Measurements from ENCODE around the gene PHETA1.
"Not testable (repeated sequence)": the region's sequence is repeated elsewhere in the genome, so short reads cannot be mapped to it uniquely, and the experiment has no call there.

The PHETA1 gene

GRCh38 chr12:111349101-111349747, 19.7 kb downstream of the PHETA1 start:
- no peak for DNase-seq (ENCODE audit: low read depth)

DNA sequence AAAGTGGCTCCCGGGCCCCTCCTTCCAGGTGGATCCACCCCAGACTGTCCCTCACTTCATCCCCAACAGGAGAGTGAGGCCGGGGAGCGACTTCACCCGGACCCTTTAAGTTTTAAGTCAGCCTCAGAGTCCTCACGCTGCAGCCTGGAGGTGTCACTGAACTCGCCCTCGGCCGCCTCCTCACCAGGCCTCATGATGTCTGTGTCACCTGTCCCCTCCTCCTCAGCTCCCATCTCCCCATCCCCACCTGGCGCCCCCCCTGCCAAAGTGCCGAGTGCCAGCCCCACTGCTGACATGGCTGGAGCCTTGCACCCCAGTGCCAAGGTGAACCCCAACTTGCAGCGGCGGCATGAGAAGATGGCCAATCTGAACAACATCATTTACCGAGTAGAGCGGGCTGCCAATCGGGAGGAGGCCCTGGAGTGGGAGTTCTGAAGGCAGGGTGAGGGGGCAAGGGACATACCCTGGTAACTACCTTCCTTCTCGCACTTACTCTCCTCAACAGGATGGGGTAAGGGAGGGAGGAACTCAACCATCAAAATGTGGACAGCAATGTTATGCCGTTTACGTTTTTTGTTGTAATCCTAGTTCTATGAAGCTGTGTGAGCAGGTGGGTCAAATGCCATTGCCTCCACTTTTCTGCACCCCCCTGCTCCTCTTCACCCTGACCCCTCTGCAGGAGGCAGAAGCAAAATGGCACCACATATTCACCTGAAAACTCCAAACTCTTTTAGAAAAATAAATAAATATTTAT, 20.8 kb downstream of the PHETA1 start:
- DNase-seq (ENCODE audit: low read depth): no peak

GRCh38 chr12:111344254-111344875, 24.5 kb downstream of the PHETA1 start:
- no peak for DNase-seq (ENCODE audit: low read depth)

GRCh38 chr12:111343181-111343580, 25.7 kb downstream of the PHETA1 start:
- no peak for DNase-seq (ENCODE audit: low read depth)

- DNase-seq (ENCODE audit: low read depth): no peak
Observed at GRCh38 chr12:111342376-111342775, 26.5 kb downstream of the PHETA1 start.

- DNase-seq (ENCODE audit: low read depth): no peak
Observed at GRCh38 chr12:111341426-111342065, 27.3 kb downstream of the PHETA1 start.

DNA sequence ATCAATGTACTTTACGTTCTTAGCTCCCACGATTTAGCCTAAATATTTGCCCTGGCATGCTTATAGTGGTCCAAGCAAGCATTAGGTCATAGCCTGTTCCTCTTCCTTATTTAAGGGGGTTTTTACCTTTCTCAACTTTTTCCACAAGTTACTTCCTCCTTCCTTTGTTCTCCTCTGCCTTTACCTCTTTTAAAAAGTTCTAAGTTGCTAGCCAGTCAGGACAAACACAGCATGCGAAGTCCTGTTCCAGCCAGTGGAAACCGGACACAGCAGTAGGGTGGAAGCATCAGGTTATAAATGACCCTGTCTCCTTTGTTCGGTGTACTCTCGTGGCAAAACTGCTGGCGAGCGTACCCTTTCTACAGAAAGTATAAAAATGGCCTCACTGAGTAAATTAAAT, 28.2 kb downstream of the PHETA1 start:
- DNase-seq (ENCODE audit: low read depth): not testable (repeated sequence)

- DNase-seq (ENCODE audit: low read depth): no peak
Observed at GRCh38 chr12:111340231-111340630, 28.7 kb downstream of the PHETA1 start.

DNA sequence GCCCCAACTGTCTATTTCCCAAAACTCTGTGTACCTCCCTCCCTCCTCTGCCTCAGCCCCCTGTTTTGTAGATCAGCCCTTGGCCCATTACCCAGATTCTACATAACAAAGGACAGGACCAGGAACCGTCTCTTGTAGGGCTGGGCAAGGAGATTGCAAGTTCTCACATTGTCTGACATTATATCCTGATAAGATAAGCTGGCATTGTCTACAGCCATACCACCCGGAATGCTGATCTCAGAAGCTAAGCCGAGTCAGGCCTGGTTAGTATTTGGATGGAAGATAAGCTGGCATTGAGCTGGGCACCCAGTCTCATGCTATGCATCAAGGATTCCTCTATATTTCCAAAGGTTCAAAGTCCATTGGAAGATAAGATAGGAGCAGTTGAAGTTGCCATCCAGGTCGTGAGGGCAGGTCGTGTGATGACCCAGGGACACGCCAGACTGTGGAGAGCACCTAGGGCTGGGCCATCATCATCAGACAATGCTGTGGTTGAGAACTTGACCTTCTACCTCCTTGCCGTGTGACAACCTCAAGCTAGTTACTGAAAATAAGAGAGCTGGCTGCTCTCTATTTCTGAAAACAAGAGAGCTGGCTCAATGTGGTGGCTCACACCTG, 29.5 kb downstream of the PHETA1 start:
- DNase-seq (ENCODE audit: low read depth): no peak

DNA sequence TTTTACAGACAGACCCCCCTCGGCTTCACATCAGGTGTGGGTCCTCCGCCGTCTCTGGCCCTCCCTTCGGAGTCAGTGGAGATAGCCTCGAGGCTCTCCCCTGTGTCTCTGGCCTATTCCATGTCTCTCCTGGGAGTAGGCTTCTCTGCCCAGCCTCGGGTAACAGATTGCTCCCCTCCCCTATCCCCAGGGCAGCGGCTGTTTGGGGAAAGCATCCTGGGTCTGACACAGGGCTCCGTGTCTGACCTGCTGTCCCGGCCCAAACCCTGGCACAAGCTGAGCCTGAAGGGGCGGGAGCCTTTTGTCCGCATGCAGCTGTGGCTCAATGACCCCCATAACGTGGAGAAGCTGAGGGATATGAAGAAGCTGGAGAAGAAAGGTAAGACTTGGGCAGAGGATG, 30.8 kb downstream of the PHETA1 start:
- no peak for DNase-seq (ENCODE audit: low read depth)

- DNase-seq (ENCODE audit: low read depth): no peak
Observed at GRCh38 chr12:111337371-111337770, 31.5 kb downstream of the PHETA1 start.

GRCh38 chr12:111336411-111336810, 32.5 kb downstream of the PHETA1 start:
- DNase-seq (ENCODE audit: low read depth): not testable (repeated sequence)

GRCh38 chr12:111335811-111336210, 33.1 kb downstream of the PHETA1 start:
- no peak for DNase-seq (ENCODE audit: low read depth)

DNA sequence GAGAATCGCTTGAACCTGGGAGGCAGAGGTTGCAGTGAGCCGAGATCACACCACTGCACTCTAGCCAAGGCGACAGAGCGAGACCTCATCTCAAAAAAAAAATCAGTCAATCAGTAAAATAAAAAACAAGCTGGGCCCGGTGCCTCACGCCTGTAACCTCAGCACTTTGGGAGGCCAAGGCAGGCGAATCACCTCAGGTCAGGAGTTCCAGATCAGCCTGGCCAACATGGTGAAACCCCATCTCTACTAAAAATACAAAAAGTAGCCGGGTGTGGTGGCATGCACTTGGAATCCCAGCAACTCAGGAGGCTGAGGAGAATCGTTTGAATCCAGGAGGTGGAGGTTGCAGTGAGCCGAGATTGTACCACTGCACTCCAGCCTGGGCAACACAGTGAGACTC, 33.6 kb downstream of the PHETA1 start:
- DNase-seq (ENCODE audit: low read depth): not testable (repeated sequence)

DNA sequence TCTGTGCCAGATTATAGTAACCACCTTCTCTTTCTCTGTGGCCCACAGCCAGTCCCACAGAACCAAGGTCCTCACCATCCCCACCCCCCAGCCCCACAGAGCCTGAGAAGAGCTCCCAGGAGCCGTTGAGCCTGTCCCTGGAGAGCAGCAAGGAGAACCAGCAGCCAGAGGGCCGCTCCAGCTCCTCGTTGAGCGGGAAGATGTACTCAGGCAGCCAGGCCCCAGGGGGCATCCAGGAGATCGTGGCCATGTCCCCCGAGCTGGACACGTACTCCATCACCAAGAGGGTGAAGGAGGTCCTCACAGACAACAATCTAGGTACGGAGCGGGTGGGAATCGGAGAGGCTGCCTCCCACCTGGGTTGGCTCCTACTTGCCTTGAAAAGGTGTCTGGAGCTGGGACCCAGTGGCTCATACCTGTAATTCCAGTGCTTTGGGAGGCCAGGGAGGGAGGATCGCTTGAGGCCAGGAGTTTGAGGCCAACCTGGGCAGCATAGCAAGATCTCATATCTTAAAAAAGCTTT, 34.4 kb downstream of the PHETA1 start:
- DNase-seq (ENCODE audit: low read depth): no peak

GRCh38 chr12:111330800-111331752, 37.8 kb downstream of the PHETA1 start:
- peak; percentile 14 for DNase-seq (ENCODE audit: low read depth)

- no peak for DNase-seq (ENCODE audit: low read depth)
Observed at GRCh38 chr12:111328138-111328537, 40.8 kb downstream of the PHETA1 start.

- DNase-seq (ENCODE audit: low read depth): no peak
Observed at GRCh38 chr12:111327474-111327873, 41.4 kb downstream of the PHETA1 start.

- DNase-seq (ENCODE audit: low read depth): no peak
Observed at GRCh38 chr12:111322336-111323250, 46.3 kb downstream of the PHETA1 start.

GRCh38 chr12:111321317-111321716, 47.6 kb downstream of the PHETA1 start:
- DNase-seq (ENCODE audit: low read depth): no peak
